GM12878 (cell line): ENCODE data around the gene OR6C70.
"Not testable (repeated sequence)": the region's sequence is repeated elsewhere in the genome, so short reads cannot be mapped to it uniquely, and the experiment has no call there.

Experiments
- CHD1 ChIP-seq: IDR thresholded peaks from 2 replicates; pipeline ENCODE4 v1.6.1; 2012; ENCODE audit warnings: low read depth, low read length, improper control_type of control experiment
- CREM ChIP-seq: IDR thresholded peaks from 2 replicates; pipeline ENCODE4 v1.6.1; 2014; ENCODE audit warnings: antibody characterized with exemption, low read depth
- FOS ChIP-seq: IDR thresholded peaks from 3 replicates; pipeline ENCODE4 v1.6.1; 2011; ENCODE audit warnings: borderline replicate concordance; ENCODE audit not compliant: insufficient read length; ENCODE audit errors: extremely low read depth
- HDAC2 ChIP-seq: fragments of 200-600 bp; sonication (generic); IDR thresholded peaks from 2 replicates; pipeline ENCODE4 v1.6.1; 2017
- JUND ChIP-seq: IDR thresholded peaks from 2 replicates; pipeline ENCODE4 v1.6.1; 2012; ENCODE audit warnings: low read depth, mild to moderate bottlenecking, low read length, improper control_type of control experiment, moderate library complexity
- MXI1 ChIP-seq: fragments of 150-350 bp; IDR thresholded peaks from 2 replicates; pipeline ENCODE4 v1.6.1; 2011; ENCODE audit warnings: low read depth, mild to moderate bottlenecking, inconsistent platforms, low read length, improper control_type of control experiment
- NR2F1 ChIP-seq: fragments of 450-650 bp; conservative IDR thresholded peaks from 2 replicates; pipeline ENCODE4 v1.6.1; 2017; ENCODE audit warnings: mild to moderate bottlenecking
- RCOR1 ChIP-seq: conservative IDR thresholded peaks from 2 replicates; pipeline ENCODE4 v1.6.1; 2012; ENCODE audit warnings: low read depth, low read length, improper control_type of control experiment
- SP1 ChIP-seq: IDR thresholded peaks from one replicate; pipeline ENCODE4 v1.6.1; 2011; ENCODE audit warnings: low read depth, low read length
- TBL1XR1 ChIP-seq: IDR thresholded peaks from 2 replicates; pipeline ENCODE4 v1.6.1; 2012; ENCODE audit warnings: low read depth, low read length, improper control_type of control experiment
- YY1 ChIP-seq: IDR thresholded peaks from 2 replicates; pipeline ENCODE4 v1.6.1; 2011; ENCODE audit warnings: low read depth, mild to moderate bottlenecking, low read length
- ZBTB33 ChIP-seq: fragments of 450-650 bp; IDR thresholded peaks from 2 replicates; pipeline ENCODE4 v1.6.1; 2017; ENCODE audit warnings: mild to moderate bottlenecking
- TF ChIP-seq, protein P1 (sequence below), 3 experiments: IDR thresholded peaks in 2 of 3; conservative IDR thresholded peaks in 1 of 3; 2 replicates each; pipeline ENCODE4 v1.5.1; 2011; ENCODE audit warnings: low read depth in 3 of 3, low read length in 3 of 3, mild to moderate bottlenecking in 3 of 3, control low read depth in 2 of 3, moderate library complexity in 2 of 3, inconsistent platforms in 1 of 3, mixed read lengths in 1 of 3; ENCODE audit not compliant: control insufficient read depth in 2 of 3, insufficient read depth in 1 of 3; ENCODE audit errors: extremely low read depth in 1 of 3
- TF ChIP-seq, protein P2 (sequence below): IDR thresholded peaks from 2 replicates; pipeline ENCODE4 v1.6.1; 2012; ENCODE audit warnings: low read depth, low read length, improper control_type of control experiment

- TF ChIP-seq JUND, NR2F1, YY1, TBL1XR1, HDAC2, SP1, RCOR1, MXI1, CHD1, ZBTB33, CREM, FOS: not testable (repeated sequence)
- TF ChIP-seq, protein P1, sequence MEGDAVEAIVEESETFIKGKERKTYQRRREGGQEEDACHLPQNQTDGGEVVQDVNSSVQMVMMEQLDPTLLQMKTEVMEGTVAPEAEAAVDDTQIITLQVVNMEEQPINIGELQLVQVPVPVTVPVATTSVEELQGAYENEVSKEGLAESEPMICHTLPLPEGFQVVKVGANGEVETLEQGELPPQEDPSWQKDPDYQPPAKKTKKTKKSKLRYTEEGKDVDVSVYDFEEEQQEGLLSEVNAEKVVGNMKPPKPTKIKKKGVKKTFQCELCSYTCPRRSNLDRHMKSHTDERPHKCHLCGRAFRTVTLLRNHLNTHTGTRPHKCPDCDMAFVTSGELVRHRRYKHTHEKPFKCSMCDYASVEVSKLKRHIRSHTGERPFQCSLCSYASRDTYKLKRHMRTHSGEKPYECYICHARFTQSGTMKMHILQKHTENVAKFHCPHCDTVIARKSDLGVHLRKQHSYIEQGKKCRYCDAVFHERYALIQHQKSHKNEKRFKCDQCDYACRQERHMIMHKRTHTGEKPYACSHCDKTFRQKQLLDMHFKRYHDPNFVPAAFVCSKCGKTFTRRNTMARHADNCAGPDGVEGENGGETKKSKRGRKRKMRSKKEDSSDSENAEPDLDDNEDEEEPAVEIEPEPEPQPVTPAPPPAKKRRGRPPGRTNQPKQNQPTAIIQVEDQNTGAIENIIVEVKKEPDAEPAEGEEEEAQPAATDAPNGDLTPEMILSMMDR (IDR thresholded peaks at IDR 0.05 in 2 of 3, conservative IDR thresholded peaks at IDR 0.05 in 1 of 3; ENCODE audit: control insufficient read depth in 2 of 3, extremely low read depth in 1 of 3, insufficient read depth in 1 of 3, low read depth in 3 of 3, low read length in 3 of 3), result not testable (repeated sequence)
- TF ChIP-seq, protein P2, sequence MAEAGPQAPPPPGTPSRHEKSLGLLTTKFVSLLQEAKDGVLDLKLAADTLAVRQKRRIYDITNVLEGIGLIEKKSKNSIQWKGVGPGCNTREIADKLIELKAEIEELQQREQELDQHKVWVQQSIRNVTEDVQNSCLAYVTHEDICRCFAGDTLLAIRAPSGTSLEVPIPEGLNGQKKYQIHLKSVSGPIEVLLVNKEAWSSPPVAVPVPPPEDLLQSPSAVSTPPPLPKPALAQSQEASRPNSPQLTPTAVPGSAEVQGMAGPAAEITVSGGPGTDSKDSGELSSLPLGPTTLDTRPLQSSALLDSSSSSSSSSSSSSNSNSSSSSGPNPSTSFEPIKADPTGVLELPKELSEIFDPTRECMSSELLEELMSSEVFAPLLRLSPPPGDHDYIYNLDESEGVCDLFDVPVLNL, result not testable (repeated sequence)
Measured at GRCh38 chr12:55464926-55465325, 5.0 kb downstream of the OR6C70 start.
